Stimulated activated CD4-positive, alpha-beta T cell treated with anti-CD3 and anti-CD28 coated beads, Interleukin-12 subunit alpha, Interleukin-12 subunit beta, amount 100 ng/mL, for 48 hours (primary cell): Measurements from ENCODE around the gene ZSWIM3.
"Not testable (repeated sequence)": the region's sequence is repeated elsewhere in the genome, so short reads cannot be mapped to it uniquely, and the experiment has no call there.

ENCODE experiments used
- DNase-seq, 3 donors: peaks; one replicate each; pipeline ENCODE4 v3.0.0-alpha.2; 2020; ENCODE audit warnings: low read depth in 2 of 3, low spot score in 1 of 3

ZSWIM3 gene

DNA sequence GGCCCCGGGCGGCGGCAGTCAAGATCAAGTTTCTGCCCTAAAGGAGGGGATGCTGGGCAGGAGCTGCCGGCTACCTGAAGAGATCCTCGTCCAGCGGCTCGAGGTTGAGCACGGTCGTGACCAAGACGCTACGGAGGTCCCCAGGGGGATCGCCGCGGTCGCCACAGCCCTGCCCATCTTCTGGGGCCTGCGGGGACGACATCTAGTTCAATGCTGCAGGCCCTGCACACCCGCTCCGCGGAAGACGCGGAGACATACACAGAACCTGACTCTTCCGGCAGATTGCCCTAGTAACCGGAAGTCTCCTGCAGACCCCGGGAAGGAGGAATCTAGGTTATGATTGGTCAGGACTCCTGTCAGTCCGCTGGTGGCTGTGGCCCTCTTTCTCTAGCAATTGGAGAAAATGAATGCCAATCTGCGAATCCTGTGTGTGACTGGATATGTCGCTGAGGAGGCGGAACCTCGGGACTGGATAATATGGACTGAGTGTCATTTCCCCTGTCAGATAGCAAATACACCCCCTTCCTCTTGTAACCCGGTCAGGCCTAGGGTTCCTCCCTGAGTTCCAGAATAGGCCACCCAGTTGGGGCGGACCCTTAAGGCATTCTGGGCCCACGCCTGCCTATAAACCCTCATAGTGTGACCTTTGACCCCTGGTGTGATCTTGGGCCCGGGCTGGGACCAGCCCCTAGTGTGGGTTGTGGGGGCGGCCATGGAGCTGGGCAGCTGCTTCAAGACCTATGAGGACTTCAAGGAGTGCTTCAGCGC lies at the start of gene ZSWIM3, which contains the start of gene ACOT8:
ZSWIM3 (plus strand) TSS at position 501 of the 768 bp plus-strand sequence; CDS start at position 713, 212 bp downstream.
ACOT8 (minus strand) TSS at position 279 of the 768 bp plus-strand sequence; CDS start at position 202, 77 bp downstream.
- DNase-seq, result peak; percentile 87 to 99 (median 91)

DNA sequence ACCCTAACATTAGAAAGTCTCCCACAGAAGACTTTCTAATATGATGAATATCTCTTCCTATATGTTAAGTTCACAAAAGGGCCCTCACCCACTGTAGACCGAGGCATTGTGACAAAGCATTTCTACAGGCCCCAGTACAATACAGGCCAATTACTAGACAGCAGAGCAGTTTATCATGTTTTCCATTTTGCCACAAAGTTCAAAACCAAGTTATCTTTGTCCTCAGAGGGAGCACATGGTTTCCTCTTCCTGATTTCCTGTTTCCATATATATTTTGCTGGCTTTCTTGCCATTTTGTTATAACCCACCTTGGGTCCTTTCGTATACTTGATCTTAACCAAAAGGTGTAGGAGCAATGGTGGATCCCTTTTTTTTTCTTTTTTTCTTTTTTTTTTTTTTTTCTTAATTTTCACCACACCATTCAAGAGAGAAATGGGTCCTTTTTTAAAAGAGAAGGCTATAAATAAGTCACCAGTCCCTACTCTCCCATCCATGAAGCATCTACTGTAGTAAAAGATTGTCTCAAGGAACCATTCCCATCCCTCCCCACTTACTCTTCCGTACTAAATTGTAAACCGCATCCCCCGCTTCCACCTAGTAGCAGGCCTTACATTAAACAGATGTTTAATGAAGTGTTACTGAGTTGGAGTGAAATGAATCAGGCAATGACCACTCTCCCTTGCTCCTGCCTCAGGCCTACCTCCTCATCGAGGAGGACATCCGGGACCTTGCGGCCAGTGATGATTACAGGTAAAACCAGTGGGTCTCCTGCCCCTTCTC lies 47.0 kb upstream of the ZSWIM3 start:
- DNase-seq, result no peak

DNA sequence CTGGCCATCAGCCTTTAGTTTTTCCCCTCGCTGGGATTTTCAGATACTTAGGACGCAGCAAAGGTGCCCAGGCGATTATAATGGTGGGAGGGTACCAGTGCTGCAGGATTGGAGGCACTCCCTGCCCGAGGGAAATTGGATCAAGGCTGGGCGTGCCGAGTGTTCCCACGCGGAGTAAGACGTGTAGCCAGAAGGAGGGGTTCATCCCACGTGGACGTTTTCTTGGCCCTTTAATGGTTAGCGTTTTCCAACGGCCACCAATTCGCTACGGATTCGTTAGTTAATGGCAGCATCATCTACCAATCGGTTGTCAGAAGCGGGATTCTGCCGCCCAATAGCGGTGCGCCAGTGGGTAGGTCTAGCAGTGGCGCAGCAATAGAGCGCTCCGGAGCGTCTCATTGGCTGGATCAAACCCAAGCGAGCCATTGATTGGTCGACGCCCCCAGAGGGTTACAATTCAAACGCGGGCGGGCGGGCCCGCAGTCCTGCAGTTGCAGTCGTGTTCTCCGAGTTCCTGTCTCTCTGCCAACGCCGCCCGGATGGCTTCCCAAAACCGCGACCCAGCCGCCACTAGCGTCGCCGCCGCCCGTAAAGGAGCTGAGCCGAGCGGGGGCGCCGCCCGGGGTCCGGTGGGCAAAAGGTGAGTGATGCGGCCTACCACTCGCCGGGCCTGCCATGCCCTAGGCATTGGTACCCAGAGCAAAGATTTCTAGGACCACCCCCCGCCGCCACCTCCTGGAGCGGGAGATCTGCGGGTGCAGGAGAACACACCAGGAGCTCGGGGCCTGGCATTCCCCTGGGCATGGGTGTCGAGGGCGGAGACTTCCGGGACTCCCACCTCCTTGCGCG lies 45.0 kb upstream of the ZSWIM3 start, which contains the start of gene UBE2C:
UBE2C (plus strand) TSS at position 488 of the 849 bp plus-strand sequence; CDS start at position 540, 52 bp downstream.
- peak; percentile 92 to 96 (median 94) for DNase-seq

DNA sequence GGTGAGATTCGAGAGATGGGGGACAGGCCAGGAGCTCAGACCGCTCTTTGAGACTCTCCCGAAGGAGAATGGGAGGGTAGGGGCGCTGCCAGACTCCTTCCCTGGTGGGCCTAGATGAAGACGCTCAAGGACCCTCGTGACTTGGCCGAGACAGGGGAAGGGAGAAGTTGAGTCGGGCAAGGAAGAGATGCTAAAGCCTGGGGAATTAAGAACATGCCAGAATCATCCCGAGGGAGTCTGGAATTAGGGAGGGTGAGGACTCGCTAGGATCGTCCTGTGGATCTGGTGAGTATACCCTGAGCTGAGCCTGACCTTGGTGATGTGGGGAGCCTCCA lies 44.4 kb upstream of the ZSWIM3 start:
- no peak for DNase-seq

DNA sequence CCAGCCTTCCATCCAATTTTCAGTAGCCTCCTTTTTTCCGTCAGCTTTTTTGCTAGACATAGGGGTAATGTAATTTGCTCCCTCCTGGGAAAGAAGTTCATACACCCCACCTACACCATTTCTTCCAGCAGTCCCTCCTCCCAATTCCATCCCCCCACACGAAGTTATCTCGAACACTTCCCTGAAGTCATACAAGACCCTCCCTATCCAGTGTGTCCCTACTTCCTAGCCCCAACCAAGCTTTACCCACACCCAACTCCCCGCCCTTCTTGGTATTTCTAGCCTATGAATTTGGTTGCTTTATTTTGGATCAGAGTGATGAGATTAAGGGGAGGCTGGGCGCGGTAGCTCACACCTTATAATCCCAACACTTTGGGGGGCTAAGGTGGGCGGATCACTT lies 43.9 kb upstream of the ZSWIM3 start:
- DNase-seq, result no peak

DNA sequence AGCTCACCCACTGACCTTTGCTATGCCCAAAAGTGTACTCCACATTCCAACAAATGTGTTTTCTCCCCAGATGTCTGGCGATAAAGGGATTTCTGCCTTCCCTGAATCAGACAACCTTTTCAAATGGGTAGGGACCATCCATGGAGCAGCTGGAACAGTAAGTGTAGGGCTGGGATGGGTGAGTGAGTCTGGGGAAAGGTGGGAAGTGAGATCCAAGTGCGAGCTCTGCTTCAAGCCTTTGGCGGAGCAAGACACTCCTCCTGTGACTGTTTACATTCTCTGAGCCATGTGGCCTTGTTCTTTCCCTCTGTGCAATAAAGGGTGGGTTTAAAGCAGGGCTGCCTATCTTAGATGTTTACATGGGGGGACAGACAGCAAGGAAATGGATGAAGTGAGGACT lies 43.1 kb upstream of the ZSWIM3 start:
- DNase-seq, result no peak

DNA sequence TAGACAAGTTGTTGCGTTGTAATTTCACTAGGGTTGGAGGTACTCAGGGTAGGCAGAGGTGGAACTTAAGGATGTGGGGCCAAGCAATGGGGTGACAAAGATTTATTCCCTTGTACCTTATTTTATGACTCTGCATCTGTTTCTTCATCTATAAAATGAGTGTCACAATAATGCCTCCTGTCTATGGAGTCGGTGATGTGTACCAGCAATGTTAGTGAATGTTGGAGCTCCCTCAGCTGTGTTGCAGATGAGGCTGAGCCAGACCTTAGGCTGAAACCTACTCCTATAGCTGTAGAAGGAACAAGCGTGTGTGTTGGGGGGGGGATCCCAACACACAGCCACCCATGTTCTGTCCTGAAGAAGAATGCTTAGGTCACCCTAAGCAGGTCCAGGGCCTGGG lies 40.5 kb upstream of the ZSWIM3 start:
- no peak for DNase-seq

DNA sequence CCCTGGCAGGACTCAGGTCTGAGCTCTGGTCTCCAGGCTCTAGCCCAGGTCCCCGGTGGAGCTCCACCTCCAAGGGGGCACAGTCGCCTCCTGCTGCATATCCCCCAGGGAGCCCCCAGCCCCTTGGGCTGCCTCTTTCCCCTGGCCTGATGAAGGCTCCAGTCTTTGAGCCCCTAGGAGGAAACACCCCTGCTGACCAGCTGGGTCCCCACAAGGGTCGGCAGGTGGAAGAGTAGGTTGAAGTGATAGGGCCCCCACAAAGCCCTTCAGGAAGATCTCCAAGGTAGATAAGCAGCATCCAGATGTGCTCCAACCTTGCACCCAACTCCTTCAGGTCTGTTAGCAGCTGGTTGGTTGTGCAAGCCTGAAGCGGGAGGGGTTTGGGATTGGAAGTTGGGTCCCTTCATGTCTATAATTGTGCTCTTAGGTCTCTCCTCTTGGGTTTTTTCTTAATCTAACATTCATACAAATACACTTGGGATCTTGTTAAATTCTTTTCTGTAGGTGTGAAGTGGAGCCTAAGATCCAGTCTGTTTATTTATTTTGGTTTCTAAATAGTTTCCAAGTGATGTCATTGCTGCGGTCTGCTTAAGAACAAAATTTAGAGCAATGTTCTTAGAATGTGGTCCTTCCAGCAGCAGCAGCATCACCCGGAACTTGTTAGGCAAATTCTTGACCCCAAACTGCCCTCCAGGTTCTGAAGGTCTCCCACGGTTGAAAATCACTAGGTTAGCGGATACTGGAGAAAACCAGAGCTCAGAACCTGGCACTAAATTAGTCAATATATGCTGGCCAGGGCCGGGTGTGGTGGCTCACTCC lies 39.8 kb upstream of the ZSWIM3 start:
- no peak for DNase-seq

DNA sequence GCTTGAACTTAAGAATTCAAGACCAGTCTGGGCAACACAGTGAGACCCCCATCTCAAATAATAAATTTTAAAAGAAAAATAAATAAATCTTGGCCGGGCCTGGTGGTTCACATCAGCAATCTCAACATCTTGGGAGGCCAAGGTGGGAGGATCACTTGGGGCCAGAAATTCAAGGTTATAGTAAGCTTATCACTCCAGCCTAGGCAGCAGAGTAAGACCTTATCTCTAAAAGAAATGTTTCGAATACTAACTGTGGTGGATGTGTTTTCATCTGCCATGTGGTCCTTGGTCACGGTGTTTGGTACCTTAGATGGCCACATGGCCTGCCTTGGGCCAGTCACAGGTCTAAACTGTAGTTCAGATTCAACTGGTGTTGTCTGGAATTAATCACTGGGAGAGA lies 39.2 kb upstream of the ZSWIM3 start:
- DNase-seq, result no peak

DNA sequence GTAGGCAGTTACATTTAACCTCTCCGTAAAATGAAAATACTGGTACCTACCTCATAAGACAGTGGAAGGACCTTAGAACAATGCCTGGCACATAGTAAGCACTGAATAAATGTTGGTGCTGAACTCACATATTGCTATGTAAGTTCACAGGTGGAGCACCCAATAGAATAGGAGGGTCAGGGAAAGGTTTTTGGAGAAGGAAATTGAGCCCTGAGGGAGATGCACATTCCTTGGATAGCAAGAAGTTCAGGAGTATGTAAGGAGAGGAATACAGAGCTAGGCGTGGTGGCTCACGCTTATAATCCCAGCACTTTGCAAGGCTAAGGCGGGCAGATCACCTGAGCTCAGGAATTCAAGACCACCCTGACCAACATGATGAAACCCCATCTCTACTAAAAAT lies 37.9 kb upstream of the ZSWIM3 start:
- no peak for DNase-seq

DNA sequence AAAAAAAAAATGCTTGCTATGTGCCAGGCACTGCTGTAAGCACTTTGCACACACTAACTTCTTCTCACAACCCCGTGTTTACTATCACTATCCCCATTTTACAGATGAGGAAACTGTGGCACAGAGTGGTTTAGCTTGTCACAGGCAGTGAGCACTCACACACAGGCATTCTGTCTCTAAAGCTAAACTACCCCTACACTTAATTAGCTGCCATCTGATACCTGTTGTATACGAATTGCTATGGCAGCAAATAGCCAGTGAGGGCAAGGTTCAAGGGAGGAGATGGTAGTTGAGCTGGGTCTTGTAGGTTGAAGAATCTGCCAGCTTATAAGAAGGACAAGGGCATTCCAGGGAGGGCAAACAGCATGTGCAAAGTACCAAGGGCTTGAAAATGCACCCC lies 35.5 kb upstream of the ZSWIM3 start:
- no peak for DNase-seq

DNA sequence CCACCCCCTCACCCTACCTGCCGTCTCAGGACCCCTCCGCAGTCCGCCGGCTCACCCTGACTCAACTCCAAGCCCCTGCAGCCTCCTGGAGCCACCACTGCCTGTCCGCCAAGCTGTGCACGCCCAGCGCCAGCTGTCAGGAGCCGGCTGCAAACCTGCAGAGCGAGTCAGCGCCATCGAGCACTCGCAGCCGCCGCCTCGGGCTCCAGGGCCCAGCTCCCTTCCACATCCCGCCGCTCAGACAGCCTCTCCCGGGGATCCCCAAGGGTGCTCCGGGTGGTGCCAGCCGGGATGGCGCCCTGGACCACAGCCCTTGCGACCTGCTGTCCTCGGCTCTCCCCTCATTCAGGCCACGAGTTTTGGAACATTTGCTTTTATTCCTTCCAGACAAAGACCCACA lies 34.6 kb upstream of the ZSWIM3 start:
- no peak for DNase-seq

DNA sequence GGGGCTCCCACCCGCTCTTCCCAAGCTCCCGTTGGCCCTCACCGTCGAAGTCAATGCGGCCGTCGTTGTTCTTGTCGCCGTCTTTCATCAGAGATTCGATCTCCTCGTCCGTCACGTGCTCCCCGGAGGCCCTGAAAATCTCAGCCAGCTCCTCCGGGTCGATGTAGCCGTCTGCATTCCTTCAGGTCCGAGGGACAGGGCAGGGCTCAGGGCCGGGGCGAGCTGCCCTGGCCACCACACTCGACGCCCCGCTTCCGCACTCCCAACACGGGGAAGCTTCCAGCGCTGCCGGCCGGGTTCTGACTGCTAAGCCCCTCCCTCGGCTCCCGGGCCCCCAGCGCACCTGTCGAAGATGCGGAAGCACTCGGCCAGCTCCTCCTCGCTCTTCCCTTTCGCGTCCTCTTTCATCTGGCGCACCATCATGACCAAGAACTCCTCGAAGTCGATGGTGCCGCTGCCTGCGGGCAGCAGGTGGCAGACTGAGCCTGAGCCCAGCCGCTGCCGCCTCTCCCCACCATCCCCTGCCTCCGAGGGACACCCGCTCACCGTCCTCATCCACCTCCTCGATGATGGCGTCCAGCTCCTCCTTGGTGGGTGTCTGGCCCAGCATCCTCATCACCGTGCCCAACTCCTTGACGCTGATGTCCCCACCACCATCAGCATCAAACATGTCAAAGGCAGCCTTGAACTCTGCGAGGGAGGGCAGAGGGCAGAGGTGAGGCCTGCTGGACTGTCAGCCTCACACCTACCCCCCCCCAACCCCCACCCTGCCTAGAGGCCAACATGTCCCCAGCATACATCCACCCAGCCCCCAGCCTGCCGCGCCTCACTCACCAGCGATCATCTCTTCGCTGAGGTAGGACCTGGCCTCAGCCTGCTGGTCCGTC lies 33.2 kb upstream of the ZSWIM3 start:
- DNase-seq, result peak in 2 of 3 donors; percentile 26 to 41

DNA sequence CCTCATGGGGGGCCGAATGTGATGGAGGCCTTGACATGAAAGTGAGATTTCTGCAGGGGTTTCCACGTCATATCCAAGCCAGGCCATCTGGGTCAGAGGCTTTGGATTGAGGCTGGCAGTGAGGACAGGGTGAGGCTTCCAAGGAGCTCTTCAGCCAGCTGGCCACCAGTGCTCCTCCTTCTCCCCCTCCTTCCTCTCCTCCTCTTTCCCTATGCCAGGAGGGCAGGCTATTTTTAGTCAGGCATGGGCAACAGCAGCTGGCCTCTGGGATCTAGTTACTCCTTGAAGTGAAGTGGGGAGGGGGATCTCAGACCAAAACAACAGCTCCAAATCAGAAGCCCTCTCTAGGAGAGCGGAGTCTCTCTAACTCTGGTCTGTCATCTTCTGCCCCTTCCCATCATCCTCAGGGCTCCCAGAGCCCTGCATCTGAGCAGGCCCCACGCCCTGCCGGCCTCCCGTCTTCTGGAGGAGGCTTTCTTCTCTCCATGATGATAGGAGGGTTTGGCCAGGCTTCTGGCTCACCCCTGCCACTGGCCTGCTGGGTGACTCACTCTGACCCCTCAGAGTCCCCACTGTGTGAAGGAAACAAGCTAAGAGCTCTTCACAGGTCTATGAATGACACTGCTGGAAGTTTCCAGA lies 30.9 kb upstream of the ZSWIM3 start:
- DNase-seq, result no peak

DNA sequence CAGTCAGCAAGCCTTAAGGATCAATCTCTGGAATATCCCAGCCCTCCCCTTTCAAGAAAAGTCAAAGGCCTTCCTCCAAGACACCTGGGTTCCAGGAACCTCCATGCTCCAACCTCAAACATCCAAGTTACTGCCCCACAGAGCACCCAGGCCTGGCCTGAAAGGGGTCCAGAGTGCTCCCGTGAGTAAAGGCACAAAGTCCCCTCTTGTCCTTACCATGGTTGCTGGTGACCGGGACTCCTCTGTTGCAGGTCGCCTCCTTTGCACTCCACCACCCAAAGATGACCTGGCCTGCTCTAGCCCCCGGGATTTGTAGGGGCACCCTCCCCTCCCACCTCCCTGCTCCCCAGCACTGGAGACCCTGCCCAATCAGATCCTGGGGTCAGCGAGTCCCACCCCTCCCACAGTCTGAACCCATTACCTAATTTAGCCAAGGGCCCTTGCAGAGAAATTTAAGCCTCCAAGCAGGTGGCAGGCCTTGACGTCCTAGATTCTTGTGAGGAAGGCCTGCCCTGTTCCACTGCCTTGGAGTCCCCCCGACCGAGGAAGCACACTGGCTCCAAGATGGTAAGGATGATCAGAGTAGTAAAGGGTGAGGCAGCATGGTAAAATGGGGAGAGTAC lies 30.3 kb upstream of the ZSWIM3 start, which contains the start of gene TNNC2:
TNNC2 (minus strand) TSS at position 283 of the 623 bp plus-strand sequence; CDS start at position 219, 64 bp downstream.
- no peak for DNase-seq

DNA sequence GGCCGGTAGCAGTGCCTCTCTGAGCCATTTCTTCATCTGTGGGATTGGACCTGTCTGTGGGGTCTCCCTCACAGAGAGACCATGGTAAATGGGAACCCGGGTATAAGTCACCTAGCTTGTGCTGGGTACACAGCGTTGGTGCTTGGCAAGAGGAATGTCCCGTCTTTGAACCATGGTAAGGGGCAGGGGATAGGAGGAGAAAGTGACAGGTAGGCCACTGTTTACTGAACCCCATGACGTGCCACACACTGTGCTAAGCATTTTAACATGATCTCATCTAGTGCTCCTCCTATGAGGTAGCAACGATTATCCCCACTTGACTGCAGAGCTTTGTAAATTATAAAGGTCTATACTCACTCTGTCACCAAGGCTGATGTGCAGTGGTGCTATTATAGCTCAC lies 29.7 kb upstream of the ZSWIM3 start:
- no peak for DNase-seq

DNA sequence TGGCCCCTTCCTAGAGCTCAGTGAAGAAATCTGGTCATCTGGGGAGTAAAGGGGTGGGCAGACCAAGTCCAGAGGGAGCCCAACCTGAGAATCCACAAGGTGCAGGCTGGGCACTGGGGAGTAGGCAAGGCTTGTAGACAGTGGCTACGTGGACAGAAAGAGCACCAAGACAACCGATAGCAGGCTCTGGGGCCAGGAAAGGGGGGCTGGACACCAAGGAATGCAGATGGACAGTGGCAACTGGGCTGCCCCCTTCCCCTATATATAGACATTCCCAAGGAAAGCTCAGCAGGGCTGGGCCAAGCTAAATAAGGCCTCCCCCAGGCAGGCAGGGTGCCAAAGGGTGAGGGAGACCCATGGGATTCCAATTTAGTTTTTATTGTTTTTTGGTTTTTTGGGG lies 28.8 kb upstream of the ZSWIM3 start:
- DNase-seq, result no peak

DNA sequence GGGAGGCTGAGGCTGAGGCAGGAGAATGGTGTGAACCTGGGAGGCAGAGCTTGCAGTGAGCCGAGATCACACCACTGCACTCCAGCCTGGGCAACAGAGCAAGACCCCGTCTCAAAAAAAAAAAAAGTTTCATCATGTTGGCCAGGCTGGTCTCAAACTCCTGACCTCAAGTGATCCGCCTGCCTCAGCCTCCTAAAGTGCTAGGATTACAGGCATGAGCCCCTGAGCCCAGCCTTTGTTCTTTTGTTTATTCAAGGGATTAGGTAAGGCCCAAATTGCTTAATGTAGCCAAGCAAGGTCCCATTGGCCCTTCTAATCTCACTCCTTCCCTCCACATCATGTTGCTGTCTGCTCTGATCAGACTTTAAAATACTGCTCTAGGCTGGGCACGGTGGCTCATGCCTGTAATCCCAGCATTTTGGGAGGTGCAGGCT lies 27.7 kb upstream of the ZSWIM3 start:
- not testable (repeated sequence) for DNase-seq
